ENCODE results near the gene CPNE7.

The CPNE7 gene

DNA sequence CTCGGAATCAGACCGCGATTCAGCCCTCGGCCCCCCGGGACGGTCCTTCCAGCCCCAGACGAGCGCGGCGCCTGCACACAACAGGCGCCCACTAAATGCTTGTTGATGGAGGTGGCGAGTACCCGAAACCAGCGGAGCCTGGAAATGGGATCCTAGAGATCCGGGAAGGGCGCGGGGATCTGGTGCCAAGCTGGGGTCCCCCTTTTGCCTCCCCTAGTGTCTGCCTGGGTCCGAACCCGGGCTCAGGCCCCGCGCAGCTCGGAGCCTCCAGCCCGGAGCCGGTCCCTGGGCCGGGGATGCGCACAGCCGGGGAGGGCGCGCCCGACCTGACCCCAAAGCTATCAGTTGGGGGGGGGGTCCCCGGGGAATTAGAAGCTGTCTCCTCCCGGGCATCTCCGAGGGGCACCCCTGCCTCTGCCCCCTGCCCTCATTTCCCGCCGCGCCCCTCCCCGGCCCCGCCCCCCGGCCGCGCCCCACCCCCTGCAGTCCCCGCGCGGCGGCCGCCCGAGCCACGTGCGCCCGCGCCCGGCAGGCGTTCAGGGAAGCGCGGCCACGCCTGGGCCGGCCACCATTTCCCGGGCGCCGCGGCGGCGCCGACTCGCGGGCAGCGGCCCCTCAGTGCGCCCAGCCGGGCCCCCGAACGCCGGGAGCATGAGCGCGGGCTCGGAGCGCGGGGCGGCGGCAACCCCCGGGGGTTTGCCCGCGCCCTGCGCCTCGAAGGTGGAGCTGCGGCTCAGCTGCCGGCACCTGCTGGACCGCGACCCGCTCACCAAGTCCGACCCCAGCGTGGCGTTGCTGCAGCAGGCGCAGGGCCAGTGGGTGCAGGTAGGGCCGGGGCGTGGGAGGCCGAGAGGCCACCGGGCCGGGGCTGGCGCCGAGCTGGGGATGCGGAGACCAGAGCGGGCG lies at the start of gene CPNE7:
TSS of gene CPNE7 (plus strand) at position 512 of the 906 bp plus-strand sequence. CDS start at position 652, 140 bp downstream.
- no peak for DNase-seq

DNA sequence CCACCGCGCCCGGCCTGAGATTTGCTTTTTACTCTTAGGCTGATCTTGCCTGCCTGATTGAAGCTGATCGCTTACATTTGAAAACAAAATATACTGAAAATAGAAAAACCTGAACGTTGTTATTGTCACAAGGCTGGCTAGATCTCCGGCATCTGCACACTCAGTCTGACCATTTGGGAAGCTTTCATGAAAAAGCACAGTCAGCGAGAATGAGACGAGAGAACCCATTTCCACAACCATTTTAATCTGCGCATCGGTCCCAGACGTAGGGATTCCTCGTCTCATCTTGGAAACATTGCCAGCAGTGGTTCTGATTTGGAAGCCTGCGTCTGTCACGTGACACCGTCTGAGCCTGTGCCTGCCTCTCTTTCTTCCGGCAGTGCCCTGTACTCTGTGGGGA lies 46.5 kb upstream of the CPNE7 start:
- DNase-seq, result no peak

DNA sequence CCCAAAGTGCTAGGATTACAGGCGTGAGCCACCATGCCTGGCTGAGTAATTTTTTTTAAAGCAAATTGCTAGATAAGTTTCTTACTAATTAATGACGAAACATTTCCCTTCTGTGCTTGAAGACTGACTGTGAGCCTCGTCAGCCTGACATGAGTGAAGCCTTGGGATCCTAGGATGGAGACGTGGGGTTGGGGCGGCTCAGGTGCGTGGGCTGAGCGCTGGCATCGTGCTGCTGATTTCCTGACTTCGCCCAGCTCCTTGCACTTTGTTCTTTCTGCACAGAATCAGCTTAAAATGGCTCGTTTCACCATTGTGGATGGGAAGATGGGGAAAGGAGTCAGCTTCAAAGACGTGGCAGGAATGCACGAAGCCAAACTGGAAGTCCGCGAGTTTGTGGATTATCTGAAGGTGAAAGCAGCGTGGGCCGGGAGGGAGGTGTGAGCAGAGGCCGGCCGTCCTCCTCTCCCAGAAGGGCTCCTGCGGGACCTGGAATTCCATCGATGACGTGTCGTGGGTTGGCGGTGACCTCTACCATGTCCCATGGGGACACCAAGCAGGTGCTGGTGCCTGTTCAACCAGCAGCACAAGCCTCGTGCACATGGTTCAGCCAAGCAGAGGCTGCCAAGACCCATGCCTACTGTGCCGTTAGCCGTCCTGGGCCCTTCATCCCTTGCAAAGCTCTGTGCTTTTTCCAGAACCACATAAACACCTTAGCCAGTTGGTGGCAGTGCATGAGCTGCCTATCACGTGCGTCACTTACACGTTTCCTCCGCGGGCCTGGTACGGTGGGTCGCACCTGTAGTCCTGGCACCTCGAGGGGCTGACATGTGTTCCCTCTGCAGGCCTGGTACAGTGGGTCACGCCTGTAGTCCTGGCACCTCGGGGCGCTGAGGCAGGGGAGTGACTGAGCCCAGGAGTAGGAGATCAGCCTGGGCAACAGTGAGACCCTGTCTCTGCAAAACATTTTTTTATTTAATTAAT lies 44.9 kb upstream of the CPNE7 start:
- DNase-seq, result no peak

DNA sequence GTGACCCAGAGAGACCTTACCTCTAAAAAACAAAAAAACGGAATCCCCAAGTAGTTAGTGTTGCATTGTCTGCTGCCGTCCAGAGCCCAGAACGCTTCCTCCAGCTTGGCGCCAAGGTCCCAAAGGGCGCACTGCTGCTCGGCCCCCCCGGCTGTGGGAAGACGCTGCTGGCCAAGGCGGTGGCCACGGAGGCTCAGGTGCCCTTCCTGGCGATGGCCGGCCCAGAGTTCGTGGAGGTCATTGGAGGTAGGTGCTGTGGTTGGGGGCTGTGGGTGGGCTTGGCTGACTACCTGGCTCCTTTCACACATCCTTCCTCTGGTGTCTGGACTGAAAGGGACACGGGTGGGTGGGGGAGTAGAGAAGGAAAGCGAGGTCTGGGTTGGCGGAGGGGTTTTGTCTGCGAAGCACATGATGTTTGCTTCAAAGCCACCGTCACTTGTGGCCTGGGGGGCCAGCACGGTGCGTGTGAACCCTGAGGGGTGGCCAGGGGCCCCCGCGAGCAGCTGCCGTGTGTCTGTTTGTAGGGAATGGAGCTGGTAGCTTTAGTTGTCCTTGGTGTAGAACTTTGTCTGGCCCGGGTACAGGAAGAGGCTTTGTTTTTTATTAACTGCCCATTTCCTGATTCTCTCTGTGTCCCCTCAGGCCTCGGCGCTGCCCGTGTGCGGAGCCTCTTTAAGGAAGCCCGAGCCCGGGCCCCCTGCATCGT lies 43.6 kb upstream of the CPNE7 start:
- no peak for DNase-seq

DNA sequence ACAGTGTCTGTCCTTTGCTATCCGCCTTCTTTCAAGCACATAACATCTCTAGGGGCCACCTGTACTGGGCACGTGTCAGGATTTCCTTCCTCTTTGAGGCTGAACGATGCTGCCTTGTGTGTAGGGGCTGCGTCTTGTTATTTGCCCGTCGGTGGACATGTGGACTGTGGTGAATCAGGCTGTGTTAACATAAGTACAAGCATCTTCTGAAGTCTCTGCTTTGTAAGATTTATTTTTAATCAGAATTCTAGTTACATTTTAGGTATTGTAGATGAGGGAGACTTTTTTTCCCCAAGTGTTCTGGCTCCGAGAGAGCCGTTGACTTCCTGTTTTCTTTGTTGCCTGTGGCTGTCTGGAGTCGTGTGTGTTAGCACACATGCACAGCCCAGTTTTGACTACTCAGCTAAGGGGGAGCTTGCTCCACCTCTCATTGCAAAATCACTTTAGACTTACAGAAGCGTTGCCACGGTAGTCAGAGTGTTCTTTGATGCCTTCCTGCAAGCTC lies 41.3 kb upstream of the CPNE7 start:
- no peak for DNase-seq

DNA sequence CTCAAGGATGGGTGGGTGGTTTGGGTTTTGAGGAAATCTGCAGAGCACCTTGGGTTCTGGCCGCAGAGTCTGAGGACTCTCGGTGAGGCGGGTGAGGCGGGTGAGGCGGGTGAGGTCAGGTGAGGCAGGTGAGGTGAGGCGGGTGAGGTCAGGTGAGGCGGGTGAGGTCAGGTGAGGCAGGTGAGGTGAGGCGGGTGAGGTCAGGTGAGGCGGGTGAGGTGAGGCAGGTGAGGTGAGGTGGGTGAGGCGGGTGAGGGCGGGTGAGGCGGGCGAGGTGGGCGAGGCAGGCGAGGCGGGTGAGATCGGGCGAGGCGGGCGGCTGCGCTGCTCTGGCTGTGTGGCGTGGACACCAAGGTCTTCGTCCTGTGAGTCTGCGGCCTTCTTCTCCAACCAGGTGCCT lies 39.2 kb upstream of the CPNE7 start:
- no peak for DNase-seq

DNA sequence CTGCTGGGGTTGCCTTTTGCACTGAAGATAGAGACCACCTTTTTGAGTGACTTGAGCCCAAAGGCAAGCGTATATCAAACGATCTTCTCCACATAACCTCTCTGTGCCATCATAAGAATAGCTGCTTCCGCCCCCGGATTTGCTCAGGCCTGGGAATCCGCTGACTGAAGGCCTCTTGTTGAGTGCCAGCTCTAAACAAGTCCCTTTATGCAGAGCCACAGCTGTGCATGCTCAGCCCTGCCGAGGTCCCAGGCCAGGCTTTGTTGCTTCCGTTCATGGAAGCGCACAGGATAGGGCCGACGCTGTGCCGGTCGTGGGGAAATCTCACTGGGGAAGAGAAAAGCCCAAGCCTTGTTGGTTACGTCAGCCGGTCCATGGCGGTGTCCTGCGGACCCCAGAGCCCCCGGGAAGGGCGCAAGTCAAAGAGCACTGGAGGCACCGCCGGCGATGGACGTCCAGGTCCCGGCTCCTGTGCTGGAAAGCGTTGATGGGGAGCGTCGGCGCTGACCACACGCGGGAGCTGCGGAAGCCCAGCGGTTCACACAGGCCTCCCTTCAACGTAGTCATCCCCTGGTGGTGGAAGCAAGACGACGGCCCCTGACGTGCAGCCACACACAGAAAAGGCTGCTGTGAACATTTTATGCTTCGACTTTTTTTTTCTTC lies 38.5 kb upstream of the CPNE7 start:
- no peak for DNase-seq

DNA sequence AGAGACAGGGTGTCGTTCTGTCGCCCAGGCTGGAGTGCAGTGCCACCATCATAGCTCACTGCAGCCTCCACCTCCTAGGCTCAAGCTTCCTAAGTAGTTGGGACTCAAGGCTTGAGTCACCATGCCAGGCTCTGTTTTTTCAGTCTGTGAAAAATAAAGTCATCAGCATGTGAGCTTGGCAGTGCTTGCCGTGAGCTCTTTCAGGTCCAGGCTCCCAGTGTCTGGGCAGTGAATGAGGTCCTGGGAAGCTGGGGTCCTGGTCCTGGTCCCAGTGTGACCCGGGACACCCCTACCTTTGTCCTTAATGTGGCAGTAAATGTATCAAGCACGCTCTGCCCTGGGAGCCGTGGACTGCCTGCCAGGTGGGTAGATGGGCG lies 38.0 kb upstream of the CPNE7 start:
- DNase-seq, result no peak

DNA sequence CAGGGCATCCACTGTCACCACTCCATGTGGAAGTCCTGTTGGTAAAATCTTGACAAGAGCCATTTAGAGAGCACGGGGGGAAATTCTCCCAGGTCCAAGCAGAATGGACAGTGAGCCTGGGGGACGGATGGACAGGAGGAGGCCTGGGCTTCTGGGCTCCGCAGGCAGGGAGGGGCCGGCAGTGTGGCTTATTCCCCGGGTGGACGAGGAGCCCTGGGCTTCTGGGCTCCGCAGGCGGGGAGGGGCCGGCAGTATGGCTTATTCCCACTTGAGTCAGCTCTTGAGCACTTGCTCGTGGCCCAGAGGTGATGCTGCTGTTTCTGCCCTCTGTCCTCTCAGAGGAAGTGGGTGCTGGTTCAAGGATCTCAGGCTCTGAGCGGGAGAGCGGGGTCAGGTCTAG lies 37.3 kb upstream of the CPNE7 start:
- no peak for DNase-seq

DNA sequence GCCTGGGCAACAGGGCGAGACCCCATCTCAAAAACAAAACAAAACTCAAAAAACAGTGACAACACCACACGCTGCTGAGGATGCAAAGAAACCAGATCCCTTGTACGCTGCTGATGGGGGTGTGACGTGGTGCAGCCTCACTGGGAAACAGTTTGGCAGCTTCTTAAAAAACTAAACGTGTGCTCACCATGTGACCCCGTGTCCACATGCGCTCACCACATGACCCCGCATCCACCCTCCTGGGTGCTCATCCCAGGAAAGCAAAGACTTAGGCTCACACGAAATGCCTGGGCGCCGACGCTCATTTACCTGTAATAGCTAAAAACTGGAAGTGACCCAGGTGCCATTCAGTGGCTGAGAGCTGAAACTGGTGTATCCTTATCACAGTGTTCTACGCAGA lies 35.0 kb upstream of the CPNE7 start:
- DNase-seq, result no peak

DNA sequence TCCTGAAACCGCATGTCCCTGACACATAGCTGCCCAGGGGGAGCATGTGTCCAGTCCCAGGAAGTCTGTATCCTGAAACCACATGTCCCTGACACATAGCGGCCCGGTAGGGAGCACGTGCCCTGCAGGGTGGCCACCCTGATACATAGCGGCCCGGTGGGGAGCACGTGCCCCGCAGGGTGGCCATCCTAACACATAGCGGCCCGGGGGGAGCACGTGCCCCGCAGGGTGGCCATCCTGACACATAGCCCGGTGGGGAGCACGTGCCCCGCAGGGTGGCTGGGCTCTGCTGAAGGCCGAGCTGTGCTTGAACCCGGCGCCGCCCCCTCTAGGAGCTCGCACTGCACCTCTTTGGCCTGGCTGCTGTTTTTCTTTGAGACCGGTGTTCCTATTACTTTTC lies 33.8 kb upstream of the CPNE7 start:
- no peak for DNase-seq

DNA sequence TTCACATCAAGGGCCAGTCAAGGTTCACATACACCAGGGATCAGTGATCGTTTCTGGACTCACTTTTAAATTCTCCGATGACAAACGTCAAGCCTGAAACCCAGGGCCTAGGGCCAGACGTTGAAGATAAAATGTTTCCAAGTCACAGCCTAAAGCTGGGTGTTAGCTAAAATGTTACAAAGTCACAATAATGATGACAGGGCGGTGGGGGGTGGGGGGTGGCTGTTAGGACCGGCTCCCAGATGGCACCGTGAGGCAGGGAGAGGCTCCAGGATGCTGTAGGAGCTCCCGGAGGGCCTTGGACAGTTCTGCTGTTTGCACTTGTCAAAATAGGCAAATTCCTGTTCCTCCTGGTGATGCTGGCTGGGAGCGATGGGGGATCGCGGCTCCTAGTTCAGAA lies 31.4 kb upstream of the CPNE7 start:
- no peak for DNase-seq

DNA sequence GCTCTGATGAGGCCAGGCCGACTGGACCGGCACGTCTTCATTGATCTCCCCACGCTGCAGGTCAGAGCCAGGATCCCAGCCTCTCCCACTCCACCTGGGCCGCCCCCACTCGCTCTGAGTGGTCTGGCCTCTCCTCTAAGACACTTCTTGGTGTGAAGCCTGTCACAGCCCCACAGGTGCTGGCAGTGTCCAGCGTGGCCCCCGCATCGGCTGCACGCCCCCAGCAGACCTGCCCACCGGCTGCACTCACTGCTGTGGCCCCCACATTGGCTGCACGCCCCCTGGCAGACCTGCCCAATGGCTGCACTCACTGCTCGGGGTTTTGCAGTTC lies 30.9 kb upstream of the CPNE7 start:
- DNase-seq, result no peak

DNA sequence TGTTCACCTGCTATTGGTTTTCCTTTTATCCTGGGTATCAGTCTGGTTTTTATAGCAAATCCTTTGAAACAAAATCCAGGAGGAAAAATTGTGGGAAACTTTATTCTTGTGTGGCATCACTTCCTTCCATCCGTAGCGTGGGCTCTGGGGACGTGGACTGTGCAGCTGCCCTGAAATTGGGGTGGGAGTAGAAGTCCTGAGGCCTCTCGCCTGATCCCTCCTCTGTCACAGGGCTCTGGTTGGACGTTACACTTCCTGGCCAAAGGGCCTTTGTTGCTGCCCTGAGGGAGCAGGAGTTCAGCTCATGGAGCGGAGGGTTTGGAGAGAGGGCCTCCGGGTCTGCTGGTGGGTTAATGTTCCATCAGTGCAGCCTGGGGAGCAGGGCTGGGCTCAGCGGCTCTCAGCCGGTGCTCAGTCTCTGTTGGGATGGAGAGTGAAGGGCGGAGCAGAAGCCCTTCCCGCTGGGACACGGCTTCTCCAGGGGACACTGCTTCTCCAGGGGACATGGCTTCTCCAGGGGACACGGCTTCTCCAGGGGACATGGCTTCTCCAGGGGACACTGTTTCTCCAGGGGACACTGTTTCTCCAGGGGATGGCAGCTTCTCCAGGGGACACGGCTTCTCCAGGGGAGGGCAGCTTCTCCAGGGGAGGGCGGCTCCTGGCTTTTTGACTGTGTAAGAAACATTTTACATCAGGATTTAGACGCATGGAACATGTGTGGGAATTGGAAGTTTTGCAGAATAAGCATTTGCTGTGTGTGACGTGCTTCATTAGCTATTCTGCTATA lies 30.3 kb upstream of the CPNE7 start:
- no peak for DNase-seq

DNA sequence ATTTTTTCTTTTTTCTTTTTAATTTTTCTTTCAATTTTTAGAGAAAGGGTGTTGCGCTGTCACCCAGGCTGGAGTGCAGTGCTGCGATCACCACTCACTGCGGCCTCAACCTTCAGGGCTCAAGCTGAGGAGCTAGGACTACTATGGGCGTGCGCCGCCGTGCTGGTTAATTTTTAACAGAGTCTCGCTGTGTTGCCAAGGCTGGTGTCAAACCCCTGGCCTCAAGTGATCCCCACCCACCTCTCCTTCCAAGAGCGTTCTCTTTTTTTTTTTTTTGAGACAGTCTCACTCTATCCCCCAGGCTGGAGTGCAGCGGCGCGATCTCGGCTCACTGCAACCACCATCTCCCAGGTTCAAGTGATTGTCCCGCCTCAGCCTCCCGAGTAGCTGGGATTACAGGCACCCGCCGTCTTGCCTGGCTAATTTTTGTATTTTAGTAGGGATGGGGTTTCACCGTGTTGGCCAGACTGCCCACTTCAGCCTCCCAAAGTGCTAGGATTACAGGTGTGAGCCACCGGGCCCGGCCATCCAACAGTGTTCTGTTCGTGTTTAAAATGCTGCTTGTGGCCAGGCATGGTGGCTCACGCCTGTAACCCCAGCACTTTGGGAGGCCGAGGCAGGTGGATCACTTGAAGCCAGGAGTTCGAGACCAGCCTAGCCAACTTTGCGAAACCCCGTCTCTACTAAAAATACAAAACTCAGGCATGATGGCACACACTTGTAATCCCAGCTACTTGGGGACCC lies 29.6 kb upstream of the CPNE7 start:
- DNase-seq, result no peak

DNA sequence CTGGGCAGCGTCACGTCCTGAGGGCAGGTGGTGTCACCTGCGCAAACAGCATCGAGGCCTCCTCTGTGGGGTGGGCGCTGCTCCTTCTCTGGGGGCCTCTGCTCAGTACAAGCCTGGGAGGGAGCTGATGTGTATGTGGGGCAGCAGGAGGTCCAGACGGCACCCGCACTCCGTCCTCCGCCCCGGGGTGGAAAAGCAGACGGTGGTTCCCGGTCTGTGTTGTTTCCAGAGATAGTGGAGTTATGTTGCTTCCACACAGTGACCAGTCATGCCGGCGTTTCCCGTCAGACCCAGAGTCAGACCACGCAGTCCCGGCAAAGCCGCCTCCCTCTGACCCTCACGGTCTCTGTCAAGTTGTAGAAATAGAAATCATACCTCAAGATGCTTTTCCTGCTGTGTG lies 28.8 kb upstream of the CPNE7 start:
- no peak for DNase-seq

DNA sequence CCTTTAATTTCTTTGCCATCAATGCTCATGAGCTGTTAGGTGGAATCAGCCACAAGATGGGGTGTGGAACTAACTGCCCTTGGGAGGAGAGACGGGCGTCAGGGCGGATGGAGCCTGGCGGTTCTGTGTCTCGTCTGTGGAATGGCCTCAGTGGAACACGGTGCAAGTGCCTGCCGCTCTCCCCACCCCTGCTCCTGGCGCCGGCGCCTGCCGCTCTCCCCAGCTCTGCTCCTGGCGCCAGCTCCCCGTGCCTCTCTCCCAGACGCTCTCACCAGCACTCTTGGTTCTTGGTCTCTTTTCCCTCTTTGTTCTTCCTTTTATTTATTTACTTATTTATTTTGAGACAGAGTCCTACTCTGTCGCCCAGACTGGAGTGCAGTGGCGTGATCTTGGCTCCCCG lies 28.3 kb upstream of the CPNE7 start:
- DNase-seq, result no peak

DNA sequence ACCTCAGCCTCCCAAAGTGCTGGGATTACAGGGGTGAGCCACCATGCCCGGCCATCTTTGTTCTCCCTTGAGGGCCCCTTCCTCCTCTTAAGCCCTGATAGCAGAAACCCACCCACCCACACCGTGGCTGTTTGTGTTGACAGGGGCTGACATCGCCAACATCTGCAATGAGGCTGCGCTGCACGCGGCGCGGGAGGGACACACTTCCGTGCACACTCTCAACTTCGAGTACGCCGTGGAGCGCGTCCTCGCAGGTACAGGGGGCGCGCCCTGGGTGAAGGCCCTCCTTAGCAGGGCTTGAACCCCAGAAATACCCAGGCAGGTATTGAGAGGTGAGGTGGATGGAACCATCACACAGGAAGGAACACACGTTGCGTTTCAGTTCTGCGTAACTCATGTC lies 27.7 kb upstream of the CPNE7 start:
- no peak for DNase-seq

DNA sequence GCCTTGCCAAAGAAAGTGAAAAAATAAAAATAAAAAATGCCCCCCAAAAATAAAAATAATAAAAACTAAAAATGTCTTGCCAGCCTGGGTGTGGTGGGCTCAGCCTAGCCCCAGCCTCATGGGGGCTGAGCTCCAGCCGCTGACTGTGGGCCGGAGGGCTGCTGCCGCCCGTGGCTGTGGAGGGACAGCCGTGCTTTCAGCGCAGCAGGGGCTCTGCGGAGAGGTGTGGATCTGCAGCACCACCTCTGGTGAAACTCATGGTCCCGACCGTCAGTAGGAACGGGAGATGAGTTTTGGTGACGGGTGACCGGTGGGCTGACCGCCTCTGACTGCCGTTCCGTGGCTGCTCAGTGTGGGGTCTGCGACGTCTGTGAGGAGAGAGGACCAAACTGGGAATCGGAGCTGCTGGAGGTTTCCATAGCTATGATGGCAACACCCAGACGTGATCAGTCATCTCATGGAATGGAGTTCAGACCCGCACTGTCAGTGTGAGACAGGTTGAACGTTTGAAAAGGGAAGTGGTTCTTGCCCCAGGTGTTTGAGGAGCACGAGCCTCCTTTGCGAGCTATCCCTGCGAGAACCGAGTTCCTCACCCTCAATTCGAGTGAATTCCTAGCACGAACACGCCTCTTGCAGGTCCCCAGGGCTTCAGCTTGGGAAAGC lies 27.1 kb upstream of the CPNE7 start:
- no peak for DNase-seq

DNA sequence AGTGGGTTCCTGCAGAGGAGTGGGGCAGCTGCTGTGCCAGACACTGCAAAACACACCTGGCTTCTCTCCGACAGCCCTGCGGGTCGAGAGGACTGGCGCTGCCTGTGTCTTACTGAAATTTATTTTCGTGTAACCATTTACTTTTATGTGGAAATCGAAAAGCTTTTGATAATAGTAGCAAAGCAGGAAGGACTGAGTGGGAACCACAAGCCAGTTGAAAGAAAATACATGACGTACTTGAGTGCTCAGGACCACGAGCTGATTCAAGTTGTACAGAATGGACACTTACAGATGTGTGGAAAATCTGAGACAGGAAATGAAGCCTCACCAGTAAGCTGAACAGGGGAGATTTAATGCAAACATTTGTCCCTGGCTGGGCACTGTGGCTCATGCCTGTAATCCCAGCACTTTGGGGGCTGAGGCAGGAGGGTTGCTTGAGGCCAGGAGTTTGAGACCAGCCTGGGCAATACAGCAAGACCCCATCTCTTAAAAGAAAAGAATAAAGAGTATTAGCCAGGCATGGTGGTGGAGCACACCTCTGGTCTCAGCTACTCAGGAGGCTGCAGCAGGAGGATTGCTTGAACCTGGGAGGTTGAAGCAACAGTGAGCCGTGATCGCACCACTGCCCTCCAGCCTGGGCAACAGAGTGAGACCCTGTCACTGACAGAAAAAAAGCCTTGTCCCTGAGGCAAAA lies 26.4 kb upstream of the CPNE7 start:
- DNase-seq, result no peak

All from NCI-H1436 treated with DMSO at 0.1 percent for 48 hours (cell line).